ENCODE measurements around the gene ABL1.

The ABL1 gene

DNA sequence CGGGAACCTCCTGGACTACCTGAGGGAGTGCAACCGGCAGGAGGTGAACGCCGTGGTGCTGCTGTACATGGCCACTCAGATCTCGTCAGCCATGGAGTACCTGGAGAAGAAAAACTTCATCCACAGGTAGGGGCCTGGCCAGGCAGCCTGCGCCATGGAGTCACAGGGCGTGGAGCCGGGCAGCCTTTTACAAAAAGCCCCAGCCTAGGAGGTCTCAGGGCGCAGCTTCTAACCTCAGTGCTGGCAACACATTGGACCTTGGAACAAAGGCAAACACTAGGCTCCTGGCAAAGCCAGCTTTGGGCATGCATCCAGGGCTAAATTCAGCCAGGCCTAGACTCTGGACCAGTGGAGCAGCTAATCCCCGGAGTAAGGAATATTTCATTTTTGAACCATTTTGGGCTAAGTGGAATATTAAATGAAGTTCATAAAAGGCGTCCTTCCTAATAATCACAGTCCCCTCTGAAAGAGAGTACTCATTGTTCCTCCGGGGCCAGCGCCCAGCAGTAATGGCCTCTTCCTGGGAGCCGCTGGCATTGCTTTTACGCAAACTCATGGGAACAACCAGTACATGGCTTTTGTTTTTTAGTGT is 38.0 kb downstream of the ABL1 start:
- peak; percentile 82 for DNase-seq

DNA sequence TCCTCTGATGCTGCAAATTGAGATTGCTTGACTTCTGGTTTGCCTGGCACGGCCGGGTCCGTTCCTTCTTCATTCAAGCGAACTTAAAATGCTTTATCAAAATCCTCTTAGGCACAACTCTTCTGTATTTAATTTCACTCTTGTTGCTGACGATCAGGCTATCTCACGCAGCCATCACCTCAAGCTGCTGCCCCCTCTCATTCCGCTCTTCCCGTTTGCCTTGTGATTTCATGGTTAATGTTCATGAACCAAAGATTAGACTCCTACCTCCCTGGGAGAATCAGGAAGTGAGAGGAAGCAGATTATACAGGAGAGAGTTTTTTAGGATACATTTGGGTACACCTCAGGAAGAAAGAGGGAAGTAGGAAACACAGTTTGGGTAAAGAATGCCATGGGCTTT is 38.9 kb downstream of the ABL1 start:
- DNase-seq = no peak

DNA sequence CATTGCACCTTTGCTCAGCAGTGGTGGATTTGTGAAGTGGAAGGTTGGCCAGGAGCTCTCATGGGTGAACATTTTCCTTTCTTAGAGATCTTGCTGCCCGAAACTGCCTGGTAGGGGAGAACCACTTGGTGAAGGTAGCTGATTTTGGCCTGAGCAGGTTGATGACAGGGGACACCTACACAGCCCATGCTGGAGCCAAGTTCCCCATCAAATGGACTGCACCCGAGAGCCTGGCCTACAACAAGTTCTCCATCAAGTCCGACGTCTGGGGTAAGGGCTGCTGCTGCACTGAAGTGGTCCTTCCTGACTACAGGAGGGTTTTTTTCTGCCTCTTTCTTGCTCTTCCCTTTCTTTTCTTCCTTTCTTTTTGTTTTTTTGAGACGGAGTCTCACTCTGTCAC is 39.7 kb downstream of the ABL1 start:
- DNase-seq = no peak

DNA sequence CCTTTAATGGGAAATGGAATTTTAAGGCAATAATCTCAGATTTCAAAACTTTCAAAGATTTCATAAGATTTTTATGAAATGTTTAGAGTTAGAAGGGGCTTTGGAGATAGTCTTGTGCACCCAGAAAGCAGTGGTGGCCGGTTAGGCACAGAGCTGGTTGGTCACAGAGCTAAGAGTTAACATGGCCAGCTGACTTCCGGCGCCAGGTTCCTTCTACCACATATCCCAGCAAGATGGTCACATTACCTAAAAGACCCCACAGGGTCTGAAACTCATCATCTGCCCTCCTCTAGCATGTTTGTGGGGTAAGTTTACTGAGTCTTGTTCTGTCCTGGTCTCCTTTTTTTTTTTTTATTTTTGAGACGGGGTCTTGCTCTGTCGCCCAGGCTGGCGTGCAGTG is 42.2 kb downstream of the ABL1 start:
- DNase-seq = no peak

DNA sequence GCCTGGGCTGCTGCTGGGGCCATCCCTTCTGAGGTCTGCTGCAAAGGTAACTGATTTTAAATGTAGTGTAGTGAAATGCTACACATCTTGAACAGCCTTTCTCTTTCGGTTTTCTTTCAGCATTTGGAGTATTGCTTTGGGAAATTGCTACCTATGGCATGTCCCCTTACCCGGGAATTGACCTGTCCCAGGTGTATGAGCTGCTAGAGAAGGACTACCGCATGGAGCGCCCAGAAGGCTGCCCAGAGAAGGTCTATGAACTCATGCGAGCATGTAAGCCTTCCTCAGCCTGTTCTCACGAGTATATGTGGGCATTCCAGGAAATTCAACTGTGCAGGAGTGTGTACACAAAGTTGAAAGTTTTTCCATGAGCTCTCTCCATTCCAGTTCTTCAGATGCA is 43.2 kb downstream of the ABL1 start:
- DNase-seq = no peak

DNA sequence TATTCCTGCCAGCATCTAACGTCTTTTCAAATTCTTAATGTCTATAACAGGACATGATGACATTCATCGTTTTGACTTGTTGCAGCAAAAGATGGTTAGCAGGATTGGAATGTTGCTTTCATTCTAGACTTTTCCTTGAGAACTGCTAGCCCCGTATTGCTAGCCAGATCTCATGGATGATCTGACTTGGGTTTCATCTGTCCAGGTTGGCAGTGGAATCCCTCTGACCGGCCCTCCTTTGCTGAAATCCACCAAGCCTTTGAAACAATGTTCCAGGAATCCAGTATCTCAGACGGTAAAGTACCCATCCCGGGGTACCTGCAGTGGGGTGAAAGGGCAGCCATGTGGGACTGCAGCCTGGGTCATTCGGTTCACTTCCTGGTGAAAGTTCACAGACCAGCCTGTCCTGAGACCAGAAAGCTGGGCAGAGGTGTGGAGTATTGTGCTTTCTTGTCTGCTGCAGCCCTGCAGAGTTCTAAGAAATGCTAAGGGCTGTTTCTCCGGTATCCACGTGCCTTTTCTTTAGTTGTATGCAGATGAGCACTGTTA is 44.9 kb downstream of the ABL1 start:
- DNase-seq = no peak

DNA sequence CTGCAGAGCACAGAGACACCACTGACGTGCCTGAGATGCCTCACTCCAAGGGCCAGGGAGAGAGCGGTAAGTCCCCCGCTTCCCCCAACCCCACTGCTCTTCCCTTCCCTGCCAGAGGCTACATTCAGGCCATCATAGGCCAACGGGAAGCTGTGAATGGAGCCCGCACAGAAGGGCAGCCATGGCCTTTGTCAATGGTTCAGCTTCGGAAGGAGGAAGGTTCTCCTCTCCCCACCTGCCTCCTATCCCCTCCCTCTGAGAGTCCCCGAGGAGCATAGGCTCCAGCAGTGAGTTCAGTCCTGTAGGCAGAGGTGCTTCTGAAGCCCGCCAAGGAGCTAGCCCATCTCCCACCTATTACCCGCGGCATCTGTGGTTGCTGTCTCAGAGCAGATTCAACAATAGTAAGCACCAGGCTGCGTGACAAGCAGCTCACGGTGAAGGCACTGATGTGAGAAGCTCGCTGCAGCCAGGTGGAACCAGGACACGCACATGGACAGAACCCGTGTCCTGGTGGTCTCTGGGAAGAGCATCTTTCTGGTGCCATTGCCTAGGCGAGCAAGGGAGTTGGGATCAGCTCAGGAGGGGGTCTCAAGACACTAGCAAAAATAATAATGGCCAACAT is 45.7 kb downstream of the ABL1 start:
- no peak for DNase-seq

DNA sequence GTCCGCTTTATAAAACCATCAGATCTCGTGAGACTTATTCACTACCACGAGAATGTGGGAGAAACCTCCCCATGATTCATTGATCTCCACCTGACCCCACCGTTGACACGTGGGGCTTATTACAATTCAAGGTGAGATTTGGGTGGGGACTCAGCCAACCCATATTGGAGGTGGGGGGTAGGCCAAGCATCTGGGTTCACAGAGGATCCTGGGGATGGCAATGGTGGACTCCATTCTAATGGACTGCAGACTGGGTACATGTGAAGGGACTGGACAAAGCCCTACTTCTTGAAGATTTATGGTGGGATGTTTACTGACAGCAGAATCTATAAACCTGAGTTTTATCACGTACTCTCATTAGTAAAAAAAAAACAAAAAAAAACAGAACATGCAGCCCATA is 46.5 kb downstream of the ABL1 start:
- DNase-seq = no peak

DNA sequence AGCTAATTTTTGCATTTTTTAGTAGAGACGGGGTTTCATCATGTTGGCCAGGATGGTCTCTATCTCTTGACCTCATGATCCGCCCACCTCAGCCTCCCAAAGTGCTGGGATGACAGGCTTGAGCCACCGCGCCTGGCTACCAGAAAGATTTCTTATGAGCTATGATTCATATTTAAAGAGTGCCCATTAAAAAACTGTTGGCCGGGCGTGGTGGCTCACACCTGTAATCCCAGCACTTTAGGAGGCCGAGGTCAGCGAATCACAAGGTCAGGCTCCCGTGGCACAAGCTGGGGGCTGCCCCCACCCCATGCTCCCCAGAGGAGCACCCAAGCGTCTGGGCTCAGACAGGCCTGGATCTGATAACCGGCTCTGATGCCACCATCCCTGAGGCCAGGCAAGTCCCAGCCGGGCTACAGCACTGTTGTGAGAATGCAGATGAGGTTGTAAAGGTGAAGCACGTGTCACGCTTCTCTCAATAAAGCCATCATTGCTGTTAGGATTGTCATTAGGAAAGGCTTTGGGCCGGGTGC is 47.7 kb downstream of the ABL1 start:
- DNase-seq = no peak

DNA sequence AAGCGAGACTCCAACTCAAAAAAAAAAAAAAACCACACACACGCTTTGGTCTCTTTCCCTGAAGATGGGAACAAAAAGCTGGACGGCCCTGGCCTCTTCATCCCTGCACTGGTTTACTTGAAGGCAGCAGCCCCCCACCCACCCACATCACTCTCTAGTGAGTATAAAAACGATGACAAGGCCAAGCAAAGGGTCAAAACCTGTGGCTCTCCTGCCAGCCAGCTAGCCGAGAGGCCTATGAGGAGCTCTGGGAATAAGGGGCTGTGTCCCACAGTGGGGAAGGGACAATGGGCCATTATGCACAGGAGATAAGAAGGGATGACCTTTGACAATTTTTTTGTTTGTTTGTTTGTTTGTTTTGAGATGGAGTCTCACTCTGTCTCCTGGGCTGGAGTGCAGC is 48.4 kb downstream of the ABL1 start:
- DNase-seq = no peak

DNA sequence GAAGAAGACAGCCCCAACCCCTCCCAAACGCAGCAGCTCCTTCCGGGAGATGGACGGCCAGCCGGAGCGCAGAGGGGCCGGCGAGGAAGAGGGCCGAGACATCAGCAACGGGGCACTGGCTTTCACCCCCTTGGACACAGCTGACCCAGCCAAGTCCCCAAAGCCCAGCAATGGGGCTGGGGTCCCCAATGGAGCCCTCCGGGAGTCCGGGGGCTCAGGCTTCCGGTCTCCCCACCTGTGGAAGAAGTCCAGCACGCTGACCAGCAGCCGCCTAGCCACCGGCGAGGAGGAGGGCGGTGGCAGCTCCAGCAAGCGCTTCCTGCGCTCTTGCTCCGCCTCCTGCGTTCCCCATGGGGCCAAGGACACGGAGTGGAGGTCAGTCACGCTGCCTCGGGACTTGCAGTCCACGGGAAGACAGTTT is 49.1 kb downstream of the ABL1 start:
- DNase-seq = no peak

DNA sequence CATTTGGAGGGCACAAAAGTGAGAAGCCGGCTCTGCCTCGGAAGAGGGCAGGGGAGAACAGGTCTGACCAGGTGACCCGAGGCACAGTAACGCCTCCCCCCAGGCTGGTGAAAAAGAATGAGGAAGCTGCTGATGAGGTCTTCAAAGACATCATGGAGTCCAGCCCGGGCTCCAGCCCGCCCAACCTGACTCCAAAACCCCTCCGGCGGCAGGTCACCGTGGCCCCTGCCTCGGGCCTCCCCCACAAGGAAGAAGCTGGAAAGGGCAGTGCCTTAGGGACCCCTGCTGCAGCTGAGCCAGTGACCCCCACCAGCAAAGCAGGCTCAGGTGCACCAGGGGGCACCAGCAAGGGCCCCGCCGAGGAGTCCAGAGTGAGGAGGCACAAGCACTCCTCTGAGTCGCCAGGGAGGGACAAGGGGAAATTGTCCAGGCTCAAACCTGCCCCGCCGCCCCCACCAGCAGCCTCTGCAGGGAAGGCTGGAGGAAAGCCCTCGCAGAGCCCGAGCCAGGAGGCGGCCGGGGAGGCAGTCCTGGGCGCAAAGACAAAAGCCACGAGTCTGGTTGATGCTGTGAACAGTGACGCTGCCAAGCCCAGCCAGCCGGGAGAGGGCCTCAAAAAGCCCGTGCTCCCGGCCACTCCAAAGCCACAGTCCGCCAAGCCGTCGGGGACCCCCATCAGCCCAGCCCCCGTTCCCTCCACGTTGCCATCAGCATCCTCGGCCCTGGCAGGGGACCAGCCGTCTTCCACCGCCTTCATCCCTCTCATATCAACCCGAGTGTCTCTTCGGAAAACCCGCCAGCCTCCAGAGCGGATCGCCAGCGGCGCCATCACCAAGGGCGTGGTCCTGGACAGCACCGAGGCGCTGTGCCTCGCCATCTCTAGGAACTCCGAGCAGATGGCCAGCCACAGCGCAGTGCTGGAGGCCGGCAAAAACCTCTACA is 49.8 kb downstream of the ABL1 start:
- DNase-seq = no peak

DNA sequence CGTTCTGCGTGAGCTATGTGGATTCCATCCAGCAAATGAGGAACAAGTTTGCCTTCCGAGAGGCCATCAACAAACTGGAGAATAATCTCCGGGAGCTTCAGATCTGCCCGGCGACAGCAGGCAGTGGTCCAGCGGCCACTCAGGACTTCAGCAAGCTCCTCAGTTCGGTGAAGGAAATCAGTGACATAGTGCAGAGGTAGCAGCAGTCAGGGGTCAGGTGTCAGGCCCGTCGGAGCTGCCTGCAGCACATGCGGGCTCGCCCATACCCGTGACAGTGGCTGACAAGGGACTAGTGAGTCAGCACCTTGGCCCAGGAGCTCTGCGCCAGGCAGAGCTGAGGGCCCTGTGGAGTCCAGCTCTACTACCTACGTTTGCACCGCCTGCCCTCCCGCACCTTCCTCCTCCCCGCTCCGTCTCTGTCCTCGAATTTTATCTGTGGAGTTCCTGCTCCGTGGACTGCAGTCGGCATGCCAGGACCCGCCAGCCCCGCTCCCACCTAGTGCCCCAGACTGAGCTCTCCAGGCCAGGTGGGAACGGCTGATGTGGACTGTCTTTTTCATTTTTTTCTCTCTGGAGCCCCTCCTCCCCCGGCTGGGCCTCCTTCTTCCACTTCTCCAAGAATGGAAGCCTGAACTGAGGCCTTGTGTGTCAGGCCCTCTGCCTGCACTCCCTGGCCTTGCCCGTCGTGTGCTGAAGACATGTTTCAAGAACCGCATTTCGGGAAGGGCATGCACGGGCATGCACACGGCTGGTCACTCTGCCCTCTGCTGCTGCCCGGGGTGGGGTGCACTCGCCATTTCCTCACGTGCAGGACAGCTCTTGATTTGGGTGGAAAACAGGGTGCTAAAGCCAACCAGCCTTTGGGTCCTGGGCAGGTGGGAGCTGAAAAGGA is 50.7 kb downstream of the ABL1 start:
- DNase-seq = no peak

DNA sequence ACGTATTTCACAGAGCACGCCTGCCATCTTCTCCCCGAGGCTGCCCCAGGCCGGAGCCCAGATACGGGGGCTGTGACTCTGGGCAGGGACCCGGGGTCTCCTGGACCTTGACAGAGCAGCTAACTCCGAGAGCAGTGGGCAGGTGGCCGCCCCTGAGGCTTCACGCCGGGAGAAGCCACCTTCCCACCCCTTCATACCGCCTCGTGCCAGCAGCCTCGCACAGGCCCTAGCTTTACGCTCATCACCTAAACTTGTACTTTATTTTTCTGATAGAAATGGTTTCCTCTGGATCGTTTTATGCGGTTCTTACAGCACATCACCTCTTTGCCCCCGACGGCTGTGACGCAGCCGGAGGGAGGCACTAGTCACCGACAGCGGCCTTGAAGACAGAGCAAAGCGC is 51.9 kb downstream of the ABL1 start:
- no peak for DNase-seq

DNA sequence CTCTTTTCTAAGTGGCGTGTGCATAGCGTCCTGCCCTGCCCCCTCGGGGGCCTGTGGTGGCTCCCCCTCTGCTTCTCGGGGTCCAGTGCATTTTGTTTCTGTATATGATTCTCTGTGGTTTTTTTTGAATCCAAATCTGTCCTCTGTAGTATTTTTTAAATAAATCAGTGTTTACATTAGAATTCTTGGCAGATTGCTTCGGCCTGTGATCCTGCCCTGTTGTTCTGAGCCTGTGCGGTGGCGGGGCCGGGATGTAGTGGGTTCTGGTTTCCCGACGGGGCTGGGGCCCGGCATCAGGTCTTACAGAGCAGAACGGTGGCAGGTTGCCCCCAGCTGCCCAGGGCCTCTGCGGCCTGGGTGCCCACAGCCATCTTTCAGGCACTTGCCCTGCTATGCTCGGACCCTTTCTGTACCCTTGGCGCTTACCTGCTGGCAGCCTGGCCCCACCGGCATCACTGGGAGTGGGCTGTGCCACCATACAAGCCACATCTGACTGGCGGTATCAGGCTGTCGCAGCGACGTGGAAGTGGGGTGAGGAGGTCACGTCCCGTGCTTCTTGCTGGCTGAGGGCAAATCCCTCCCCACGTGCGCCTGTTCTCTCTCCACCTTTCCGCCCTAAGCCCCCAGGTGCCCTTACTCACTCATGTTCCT is 52.6 kb downstream of the ABL1 start:
- DNase-seq = no peak

DNA sequence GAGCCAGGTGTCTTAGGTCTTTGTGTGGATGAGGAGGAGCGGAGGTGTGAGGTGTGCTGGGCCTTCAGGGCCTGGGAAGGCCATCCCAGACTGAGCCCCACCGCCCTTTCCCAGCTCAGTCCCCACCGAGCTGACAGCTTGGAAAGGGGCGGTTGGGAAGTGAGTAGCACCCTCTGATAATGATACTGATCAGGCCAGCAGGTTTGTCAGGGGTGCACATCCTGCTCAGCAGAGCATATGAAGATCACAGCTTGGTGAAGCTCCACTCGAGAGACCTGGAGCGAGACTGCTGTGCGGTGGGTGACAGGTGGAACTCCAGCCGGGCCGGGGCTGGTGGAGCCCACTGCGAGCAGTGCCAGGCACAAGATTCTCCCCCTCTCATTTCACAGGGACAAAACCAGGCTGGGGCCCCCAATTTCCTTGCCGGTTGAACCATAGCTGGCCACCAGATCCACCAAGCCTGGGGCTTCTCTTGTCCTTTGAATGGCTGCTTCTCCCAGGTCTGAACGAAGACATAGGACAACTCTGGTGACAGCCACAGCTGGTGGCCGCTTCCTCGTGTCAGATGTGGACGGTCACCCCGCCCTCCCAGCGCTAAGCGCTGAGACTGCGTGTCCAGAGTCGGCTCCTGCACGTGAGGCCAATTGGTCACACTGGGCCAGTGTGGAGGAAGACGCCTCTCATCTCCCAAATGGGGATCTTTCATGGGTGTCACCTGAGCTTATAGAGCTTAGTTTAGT is 53.3 kb downstream of the ABL1 start:
- DNase-seq = no peak

DNA sequence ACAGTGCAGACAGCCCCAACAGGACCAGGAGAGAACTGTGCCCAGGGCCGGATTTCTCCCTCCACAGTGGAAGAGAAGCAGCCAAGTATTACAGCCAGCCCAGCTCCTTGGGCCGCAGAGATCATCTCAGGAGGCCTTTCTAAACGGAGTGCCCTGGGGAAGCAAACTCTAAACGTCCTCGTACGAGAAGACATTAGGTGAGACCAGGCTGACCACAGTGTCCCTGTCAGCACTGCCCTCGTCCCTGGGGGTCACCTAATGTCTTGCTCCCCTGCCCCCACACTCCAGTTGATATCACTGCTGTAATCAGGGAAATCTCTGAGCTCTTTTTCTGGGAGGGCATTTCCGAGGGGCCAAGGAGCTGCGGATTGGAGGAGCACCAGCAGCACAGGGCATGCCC is 55.1 kb downstream of the ABL1 start:
- no peak for DNase-seq

DNA sequence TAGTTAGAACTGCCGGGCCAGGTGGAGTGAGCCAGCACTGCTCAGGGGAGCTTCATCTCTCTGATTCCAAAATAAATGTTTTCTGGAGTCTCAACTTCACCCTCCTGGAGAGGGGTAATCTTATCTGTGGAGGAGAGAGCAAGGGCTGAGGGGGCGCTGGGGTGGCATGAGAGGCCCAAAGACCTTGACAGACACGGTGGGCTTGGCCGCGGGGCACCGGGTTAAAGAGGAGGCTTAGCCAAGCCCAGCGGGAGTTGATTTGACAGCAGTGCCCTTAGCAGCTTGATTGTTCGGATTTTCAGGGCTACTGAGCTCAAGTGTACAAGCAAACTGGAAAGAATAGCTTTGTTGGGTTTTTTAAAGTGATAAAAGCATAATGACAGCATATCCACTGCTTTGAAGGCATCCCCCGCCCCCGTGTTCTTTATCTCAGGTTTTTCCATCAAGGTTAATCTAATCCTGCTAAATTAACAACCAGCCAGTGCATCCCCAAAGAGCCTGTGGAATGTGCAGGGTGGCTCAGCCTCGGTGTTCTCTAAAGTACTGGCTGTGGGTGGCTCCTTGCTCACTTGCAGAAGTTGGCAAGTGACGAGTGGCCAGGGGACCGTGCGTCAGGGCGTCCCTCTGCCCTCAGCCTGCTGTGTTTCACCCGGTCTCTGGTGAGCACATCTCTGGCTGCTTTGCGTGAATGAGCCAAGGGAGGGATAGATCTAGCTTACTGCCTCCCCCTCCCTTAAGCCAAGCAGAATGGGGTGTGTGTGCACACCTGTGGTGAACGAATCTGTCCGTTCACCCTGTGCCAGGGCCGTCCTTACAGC is 56.0 kb downstream of the ABL1 start:
- no peak for DNase-seq

DNA sequence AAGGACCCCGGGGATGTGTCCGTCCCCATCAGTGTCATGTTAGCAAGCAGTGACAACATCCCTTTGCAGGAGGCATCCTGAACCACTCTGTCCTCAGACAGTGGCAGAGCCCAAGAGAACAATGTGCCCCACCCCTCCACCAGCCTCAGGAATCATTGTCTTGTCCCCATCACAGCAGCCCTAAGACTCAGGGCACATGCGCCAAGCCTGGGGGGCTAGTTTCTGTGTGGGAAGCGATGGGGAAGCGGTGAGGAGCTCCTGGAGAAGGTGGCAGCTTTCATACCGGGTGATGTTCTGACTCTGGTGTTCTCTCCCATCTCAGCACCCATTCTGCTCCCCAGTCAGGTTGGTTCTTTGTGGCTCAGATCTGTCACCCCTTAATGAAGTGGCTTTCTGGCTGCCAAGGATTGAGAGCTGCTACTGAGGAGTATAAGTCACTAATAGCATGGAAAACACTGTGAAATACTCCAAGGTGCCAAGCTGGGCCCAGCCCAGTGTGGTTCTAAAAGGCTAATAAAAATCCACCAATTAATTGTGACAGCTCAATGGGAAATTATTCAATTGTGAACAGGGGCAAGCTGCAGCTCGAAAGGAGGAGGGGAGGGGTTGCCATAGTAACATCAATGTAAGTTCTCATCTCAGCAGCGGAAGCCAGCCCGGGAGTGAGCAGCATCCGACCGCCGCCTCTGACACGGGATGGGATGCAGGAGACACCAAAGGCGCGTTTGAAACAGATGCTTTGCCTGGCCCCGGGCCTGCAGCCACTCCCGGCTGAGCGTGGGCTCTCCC is 56.8 kb downstream of the ABL1 start:
- no peak for DNase-seq

All from NCI-H1092 (cell line).